ENCODE results near the gene RPL13A. TPM values are rescaled to one million over a fixed set of nuclear protein-coding genes. Genes with fewer than 3 reads are reported as not detected.
A peak's percentile ranks its signal among the peaks of the same experiment; 100 is the strongest.

RPL13A gene
- total and polyA plus RNA-seq, 2 of the 4 experiments (the other 2 are of a cell fraction) = 1,477 to 2,069 TPM

DNA sequence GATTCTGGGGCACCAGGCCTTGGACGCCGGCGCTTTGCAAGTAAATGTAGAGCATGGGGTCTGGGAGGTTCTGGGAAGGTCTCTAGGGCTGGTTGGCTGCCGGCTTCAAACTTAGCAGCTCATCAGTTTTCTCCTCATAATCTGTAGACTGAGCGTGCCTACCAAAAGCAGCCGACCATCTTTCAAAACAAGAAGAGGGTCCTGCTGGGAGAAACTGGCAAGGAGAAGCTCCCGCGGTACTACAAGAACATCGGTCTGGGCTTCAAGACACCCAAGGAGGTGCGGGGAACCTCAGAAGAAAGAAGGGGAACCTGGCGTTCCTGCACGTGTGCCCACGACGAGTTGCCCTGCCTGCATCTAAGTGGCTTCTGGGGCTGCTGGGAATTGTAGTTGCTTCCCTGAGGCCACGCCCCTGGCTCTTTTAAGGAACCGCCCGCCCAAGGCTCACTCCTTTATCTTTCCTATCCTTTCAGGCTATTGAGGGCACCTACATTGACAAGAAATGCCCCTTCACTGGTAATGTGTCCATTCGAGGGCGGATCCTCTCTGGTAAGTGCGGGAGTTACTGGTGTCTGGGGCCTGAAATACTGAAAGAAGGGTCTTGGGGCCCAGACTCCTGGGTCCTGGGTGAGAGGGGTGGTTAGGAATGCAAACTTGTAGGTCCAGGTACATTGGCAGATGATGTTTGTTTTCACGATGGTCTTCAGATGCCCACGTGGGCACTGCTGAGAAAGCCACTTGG lies 9.8 kb downstream of the RPL13A start:
- no peaks in the 10 kb centered on the region for H3K9me1 ChIP-seq (ENCODE audit: insufficient read depth, low read length)
- H3K79me1 ChIP-seq (ENCODE audit: low read depth in 1 of 2, low read length in 2 of 2) = peaks cover 21 to 45% of the 10 kb centered on the region in 2 experiments
- H4K20me1 ChIP-seq (ENCODE audit: insufficient read depth, low read length) = peaks cover 36% of the 10 kb centered on the region
- no peak overlapping the region for H2BK20ac ChIP-seq (ENCODE audit: low read depth, low read length)
- dilution Hi-C loops (cut with HindIII; ENCODE audit: low sequenced_read_pairs, unreplicated experiment) (no loop called here), in situ Hi-C loops (cut with MboI; ENCODE audit: low sequenced_read_pairs) (loop anchor here (10.0 kb wide), 1 partner anchor 168 kb away; the partner anchor contains the start of genes BCL2L12 and IRF3), intact Hi-C loops (cut with micrococcal nuclease) (no loop called here)
- no peak overlapping the region for H3K18ac ChIP-seq (ENCODE audit: low read depth, low read length)
- peak overlapping the region; percentile 57 for H3K4me3 ChIP-seq (ENCODE audit: insufficient read depth, low read depth, low read length)
- H3K14ac ChIP-seq (replicated peaks; ENCODE audit: low read depth, low read length) = peak overlapping the region; percentile 92
- ATAC-seq (ENCODE audit: low read depth) (0 out of 2 replicates have a peak, but pooled peaks have one; percentile 4), DNase-seq (peak; percentile 47)
- peak overlapping the region; percentile 97 for H2AK9ac ChIP-seq (replicated peaks; ENCODE audit: low read depth, low read length, poor library complexity)
- peak overlapping the region; percentile 89 for H3K4ac ChIP-seq (ENCODE audit: low read depth, low read length)
- H3K56ac ChIP-seq (ENCODE audit: extremely low read depth, insufficient read depth, low read length) = peak overlapping the region; percentile 97
- no peak overlapping the region for H2BK120ac ChIP-seq (ENCODE audit: low read depth, low read length)
- peak overlapping the region; percentile 7 for H2BK5ac ChIP-seq (ENCODE audit: low read depth, low read length, poor library complexity, severe bottlenecking)
- no peaks in the 10 kb centered on the region for H3K27me3 ChIP-seq (ENCODE audit: control insufficient read depth, insufficient read depth, low read length)
- H2AK5ac ChIP-seq (ENCODE audit: low read depth, low read length) = peak overlapping the region; percentile 89
- peaks cover 6% of the 10 kb centered on the region for H3K4me1 ChIP-seq (ENCODE audit: control insufficient read depth, insufficient read depth, low read length)
- TF ChIP-seq MAFK (IDR thresholded peaks at IDR 0.05; ENCODE audit: low read depth, low read length) (no peak), NFE2L2 (IDR thresholded peaks at IDR 0.05; ENCODE audit: low read depth, low read length) (no peak), RCOR1 (IDR thresholded peaks at IDR 0.05; ENCODE audit: insufficient replicate concordance, low read length) (no peak), CHD1 (IDR thresholded peaks at IDR 0.05; ENCODE audit: low read depth, low read length) (no peak), SMC3 (IDR thresholded peaks at IDR 0.05; ENCODE audit: low read depth, low read length) (no peak), RFX5 (IDR thresholded peaks at IDR 0.05; ENCODE audit: low read depth, low read length) (no peak), BHLHE40 (IDR thresholded peaks at IDR 0.05; ENCODE audit: low read depth, low read length) (peak; percentile 65), FOS (IDR thresholded peaks at IDR 0.05; ENCODE audit: low read depth, low read length) (no peak), POLR2A (IDR thresholded peaks at IDR 0.05; ENCODE audit: low read depth, low read length) (0 out of 2 replicates have a peak, but pooled peaks have one; percentile 37), RAD21 (IDR thresholded peaks at IDR 0.05; ENCODE audit: low read length) (no peak), MXI1 (IDR thresholded peaks at IDR 0.05; ENCODE audit: borderline replicate concordance, low read depth, low read length) (peak; percentile 94)
- TF ChIP-seq, protein P1, sequence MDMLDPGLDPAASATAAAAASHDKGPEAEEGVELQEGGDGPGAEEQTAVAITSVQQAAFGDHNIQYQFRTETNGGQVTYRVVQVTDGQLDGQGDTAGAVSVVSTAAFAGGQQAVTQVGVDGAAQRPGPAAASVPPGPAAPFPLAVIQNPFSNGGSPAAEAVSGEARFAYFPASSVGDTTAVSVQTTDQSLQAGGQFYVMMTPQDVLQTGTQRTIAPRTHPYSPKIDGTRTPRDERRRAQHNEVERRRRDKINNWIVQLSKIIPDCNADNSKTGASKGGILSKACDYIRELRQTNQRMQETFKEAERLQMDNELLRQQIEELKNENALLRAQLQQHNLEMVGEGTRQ (IDR thresholded peaks at IDR 0.05; ENCODE audit: low read depth, low read length) = peak; percentile 39; the same call in 1 of the 2 replicates
- TF ChIP-seq, protein P2, sequence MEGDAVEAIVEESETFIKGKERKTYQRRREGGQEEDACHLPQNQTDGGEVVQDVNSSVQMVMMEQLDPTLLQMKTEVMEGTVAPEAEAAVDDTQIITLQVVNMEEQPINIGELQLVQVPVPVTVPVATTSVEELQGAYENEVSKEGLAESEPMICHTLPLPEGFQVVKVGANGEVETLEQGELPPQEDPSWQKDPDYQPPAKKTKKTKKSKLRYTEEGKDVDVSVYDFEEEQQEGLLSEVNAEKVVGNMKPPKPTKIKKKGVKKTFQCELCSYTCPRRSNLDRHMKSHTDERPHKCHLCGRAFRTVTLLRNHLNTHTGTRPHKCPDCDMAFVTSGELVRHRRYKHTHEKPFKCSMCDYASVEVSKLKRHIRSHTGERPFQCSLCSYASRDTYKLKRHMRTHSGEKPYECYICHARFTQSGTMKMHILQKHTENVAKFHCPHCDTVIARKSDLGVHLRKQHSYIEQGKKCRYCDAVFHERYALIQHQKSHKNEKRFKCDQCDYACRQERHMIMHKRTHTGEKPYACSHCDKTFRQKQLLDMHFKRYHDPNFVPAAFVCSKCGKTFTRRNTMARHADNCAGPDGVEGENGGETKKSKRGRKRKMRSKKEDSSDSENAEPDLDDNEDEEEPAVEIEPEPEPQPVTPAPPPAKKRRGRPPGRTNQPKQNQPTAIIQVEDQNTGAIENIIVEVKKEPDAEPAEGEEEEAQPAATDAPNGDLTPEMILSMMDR (conservative IDR thresholded peaks at IDR 0.05; ENCODE audit: low read depth, low read length) = no peak
- TF ChIP-seq, protein P3, sequence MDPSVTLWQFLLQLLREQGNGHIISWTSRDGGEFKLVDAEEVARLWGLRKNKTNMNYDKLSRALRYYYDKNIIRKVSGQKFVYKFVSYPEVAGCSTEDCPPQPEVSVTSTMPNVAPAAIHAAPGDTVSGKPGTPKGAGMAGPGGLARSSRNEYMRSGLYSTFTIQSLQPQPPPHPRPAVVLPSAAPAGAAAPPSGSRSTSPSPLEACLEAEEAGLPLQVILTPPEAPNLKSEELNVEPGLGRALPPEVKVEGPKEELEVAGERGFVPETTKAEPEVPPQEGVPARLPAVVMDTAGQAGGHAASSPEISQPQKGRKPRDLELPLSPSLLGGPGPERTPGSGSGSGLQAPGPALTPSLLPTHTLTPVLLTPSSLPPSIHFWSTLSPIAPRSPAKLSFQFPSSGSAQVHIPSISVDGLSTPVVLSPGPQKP (IDR thresholded peaks at IDR 0.05; ENCODE audit: borderline replicate concordance, low read depth, low read length) = no peak
- 30% methylated on average over 7 of the region's 22 CpGs; no CpG with 5 or more reads in 1 of the 2 experiments for WGBS, 2 experiments (ENCODE audit: extremely low coverage in 2 of 2, insufficient read length in 1 of 2)
- H3K23ac ChIP-seq (ENCODE audit: low read depth, low read length) = peak overlapping the region; percentile 90
- peak overlapping the region; percentile 79 for H4K91ac ChIP-seq (ENCODE audit: insufficient read depth, low read depth, low read length)
- H3K9ac ChIP-seq (ENCODE audit: low read depth, low read length) = peak overlapping the region; percentile 98
- no peak overlapping the region for H2BK15ac ChIP-seq (ENCODE audit: low read depth, low read length)
- ChIA-PET CTCF (no interaction called here), POLR2A (ENCODE audit: unreplicated experiment) (no interaction called here)
- peak overlapping the region; percentile 91 for H3K4me2 ChIP-seq (ENCODE audit: low read depth, low read length)
- peak overlapping the region; percentile 67 for H3K27ac ChIP-seq (ENCODE audit: insufficient read depth, low read length)
- peaks cover 41% of the 10 kb centered on the region for H3K36me3 ChIP-seq (ENCODE audit: control insufficient read depth, insufficient read depth, low read length)
- BruUV-seq (replicated peaks) = no TSS peak
- 0 out of 2 replicates have a peak overlapping the region, but pooled peaks have one; percentile 7 for H4K5ac ChIP-seq (ENCODE audit: low read depth, low read length)
- no peak overlapping the region for H2AFZ ChIP-seq (replicated peaks; ENCODE audit: low read length, poor library complexity)
- peak overlapping the region; percentile 83 to 88; a peak in 3 of 4 replicates for H4K8ac ChIP-seq (ENCODE audit: low read depth in 2 of 2, low read length in 2 of 2)
- no peaks in the 10 kb centered on the region for H3K9me3 ChIP-seq (ENCODE audit: control insufficient read depth, insufficient read depth, low read length)
